Amygdala (tissue), 56 donors: Measurements from ENCODE around the gene JADE1.

ENCODE experiments used
- DNase-seq, 56 donors: peaks; one replicate each; lab custom pipeline; 2025; lab: John Stamatoyannopoulos, UW

The JADE1 gene

DNA sequence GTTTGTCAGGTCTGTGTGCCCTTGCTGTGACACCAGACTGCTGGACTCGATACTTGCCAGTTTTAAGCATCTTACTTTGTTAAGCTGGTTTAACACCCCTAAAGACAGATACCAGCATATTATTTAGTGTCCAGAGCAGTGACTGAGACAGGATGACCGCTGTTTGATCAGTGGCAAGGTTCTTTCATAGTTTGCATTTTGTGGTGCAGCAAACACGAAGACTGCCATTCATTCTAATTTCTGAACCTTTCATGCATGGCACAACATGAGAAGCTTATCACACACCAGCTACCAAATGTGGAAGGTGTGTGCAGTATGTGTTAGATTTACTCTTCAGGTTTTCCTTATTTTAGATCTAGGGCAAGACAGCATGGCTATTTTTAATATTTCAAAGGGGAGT, 28.2 kb downstream of the JADE1 start:
- DNase-seq = no peak

GRCh38 chr4:128840711-128841318, 31.3 kb downstream of the JADE1 start:
- no peak for DNase-seq

GRCh38 chr4:128841402-128841801, 31.9 kb downstream of the JADE1 start:
- DNase-seq = no peak

DNA sequence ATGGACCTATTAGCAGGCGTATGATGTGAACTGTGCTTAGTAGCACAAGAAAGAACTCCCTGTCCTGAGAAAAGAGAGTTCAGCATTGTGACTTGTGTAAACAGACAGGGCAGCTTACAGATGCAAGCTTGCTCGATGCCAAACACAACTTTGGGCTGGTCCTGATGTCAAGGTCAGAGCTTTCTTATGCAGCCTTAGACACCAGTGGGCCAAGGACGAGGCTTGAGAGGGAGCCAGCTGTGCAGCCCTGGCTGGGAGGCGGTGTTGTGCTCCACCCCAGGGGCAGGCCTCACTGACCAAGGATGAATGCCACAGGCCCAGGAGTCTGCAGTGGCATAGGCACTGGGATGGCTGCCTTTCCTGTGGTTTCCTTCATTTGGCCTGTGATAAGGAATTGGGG, 35.4 kb downstream of the JADE1 start:
- DNase-seq = peak in 28 of 56 donors; percentile 1 to 52 (median 18)

DNA sequence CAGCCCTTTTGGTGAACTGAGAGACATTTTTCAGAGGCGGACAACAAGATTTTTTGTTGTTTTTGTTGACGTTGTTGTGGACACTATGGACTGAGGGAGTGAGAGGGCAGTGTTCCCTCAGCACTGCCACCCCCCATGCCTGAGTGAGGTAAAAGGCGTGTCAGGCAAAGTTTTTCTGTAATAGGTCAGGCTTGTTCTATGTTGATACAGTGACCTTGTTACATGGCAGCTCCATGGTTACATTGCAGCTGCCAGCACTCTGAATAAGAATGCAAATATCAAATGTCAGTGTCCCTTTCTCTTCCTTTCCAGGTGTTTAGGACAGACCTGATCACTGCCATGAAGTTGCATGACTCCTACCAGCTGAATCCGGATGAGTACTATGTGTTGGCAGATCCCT, 36.6 kb downstream of the JADE1 start:
- no peak for DNase-seq

GRCh38 chr4:128847082-128847724, 37.7 kb downstream of the JADE1 start:
- no peak for DNase-seq

DNA sequence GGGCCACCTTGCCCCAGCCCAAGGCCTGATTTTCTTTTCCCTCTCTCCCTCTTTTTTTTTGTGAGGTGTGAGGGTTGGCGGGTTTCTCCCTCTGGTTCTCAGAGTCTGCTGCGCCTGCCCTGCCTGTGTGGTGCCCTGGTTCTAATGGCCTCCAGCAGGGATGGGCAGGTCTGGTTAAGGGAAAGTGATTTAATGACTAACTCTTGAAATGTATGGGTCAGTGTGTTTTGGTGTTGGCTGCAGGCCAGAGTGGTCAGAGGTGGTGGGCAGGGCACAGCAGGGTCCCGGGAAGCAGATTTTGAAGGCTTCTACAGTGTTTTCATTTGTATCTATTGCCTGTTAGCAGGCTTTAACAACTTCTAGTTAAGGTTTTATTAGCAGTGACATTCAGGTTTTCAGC, 39.0 kb downstream of the JADE1 start:
- DNase-seq = no peak

GRCh38 chr4:128850252-128850651, 40.8 kb downstream of the JADE1 start:
- DNase-seq = no peak

- no peak for DNase-seq
These were observed 44.2 kb downstream of the JADE1 start for GRCh38 chr4:128853741-128854140.

DNA sequence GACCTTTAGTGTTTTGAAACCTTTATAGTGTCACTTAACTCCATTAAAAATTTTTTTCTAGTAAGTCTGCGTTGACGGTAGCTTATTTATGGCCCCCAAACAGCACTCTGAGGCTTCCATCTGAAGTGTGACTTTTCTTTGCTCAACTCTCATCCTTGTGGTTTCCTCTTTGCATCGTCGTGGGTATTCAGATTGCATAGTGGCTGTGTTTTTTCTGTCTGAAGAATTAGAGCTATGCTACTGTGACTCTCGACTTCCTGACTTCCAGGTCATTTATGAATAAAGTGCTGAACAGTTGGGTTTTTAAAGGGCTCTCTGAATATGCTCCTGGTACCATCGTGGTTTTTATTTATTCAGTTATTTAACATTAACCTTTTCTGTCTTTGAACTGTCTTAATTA, 44.9 kb downstream of the JADE1 start:
- no peak for DNase-seq

- no peak for DNase-seq
These were observed 46.1 kb downstream of the JADE1 start for GRCh38 chr4:128855621-128856020.

GRCh38 chr4:128856246-128856645, 46.7 kb downstream of the JADE1 start:
- no peak for DNase-seq

GRCh38 chr4:128858879-128859671, 49.6 kb downstream of the JADE1 start:
- DNase-seq = no peak

DNA sequence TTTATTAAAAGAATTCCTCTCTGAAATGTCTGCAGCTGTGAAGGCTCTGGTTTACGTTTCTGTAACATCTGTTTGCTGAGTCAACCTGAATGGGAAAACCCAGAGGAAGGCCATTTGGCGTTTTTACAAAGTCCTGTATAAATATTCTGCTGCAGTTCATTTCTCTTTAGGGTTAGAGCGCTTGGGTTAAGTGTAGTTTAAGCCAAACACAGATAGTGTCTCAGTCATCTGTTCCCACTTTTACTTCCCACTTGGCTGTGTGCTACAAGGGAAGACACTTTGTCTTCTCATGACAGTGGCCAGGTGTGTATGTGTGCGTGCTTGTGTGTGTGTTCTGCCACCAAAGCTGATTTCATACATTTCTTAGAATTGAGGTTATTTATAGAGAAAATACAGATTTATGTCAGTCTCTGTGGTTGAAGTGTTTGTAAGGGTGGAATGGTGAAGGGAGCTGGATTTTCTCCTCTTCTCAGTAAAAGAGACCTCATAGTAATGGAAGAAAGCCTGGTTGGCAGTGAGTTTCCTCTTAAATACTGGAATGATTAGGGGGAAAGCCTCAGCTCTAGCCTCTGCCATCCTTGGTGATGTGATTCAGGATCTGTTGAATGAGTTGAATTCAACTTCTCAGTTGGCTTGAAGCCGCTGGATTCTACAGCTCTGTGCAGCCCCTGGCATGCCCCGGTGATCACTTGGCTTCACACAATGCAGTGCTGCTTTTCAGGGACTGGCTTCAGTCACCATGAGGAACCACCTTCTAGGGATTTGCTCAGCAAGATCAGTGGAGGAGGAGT, 50.6 kb downstream of the JADE1 start:
- peak in 3 of 56 donors; percentile 8 to 15 (median 8) for DNase-seq

DNA sequence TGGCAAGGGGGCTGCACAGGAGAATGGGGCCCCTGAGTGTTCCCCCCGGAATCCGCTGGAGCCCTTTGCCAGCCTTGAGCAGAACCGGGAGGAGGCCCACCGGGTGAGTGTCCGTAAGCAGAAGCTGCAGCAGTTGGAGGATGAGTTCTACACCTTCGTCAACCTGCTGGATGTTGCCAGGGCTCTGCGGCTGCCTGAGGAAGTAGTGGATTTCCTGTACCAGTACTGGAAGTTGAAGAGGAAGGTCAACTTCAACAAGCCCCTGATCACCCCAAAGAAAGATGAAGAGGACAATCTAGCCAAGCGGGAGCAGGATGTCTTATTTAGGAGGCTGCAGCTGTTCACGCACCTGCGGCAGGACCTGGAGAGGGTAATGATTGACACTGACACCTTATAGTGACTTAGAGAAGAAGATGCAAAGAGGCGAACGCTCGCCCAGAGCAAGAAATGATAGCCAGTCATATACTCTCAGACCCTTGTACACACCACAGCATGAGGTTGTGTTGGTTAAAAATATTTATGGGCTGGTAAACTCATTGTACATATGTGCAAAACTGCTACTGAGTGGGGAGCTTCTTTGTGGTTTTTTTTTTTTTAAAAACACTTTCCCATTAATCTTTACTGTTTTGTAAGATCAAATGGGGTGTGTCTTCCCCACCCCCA, 52.5 kb downstream of the JADE1 start:
- DNase-seq = no peak

GRCh38 chr4:128862608-128863311, 53.3 kb downstream of the JADE1 start:
- DNase-seq = peak in 14 of 56 donors; percentile 3 to 42 (median 22)

DNA sequence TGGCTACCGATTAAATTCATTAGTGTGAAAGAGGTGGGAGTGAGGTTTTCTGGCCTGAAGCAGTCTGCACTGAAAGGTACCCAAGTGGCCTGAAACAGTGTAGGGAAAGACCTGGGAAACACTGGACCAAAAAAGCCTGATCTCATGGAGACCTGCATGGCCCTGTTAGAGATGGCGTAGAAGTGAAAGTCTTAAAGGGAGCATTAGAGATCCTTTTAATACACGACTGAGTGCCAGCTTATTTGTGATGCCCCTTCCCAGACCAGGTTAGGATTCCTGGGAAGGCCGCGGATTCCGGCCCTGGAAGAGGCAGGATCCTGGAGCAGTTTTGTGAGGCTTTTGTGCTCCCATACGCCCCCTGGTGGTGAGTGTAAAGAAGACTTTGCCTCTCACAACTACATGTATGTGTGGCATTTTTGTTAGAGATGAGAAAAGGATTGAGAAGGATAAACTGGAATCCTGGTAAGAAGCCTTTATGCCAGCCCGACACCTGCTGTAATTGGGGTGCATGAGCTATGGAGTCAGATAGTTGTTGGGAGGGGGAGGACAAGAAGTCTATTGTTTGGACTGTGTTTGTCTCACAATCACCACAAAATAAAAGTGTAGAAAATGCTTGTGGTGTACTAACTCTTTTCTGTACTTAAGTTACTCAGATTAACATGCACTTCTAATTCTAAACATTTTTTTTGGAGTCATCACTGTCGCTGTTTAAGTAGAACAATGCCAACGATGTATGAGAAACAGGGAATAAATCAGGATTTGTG, 54.0 kb downstream of the JADE1 start:
- peak in 54 of 56 donors; percentile 1 to 80 (median 54) for DNase-seq

DNA sequence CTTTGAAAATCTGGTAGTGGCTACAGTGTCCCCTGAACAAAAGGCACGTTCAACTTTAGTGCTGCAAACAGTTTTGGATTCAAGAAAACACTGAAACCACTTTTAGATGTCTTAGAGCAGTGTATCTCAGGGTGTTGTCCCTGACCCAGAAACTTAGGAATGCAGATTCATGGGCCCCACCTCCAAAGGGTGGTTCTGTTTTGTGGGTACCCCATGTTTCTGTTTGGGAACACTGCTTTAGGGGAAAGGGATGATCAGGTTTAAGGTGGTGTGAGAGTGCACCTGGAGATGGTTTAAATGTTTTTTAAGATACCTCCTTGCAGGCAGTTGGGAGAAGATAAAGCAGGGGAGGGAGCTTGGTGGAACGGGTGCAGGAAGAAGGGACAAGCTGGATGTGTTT, 55.6 kb downstream of the JADE1 start:
- no peak for DNase-seq

GRCh38 chr4:128866269-128866668, 56.8 kb downstream of the JADE1 start:
- no peak for DNase-seq
